Skeletal muscle satellite cell (primary cell): ENCODE results near the gene TSPAN16.
"Not testable (repeated sequence)": the region's sequence is repeated elsewhere in the genome, so short reads cannot be mapped to it uniquely, and the experiment has no call there.

ENCODE experiments used
- H3K27me3 ChIP-seq: 2 replicates; pipeline ENCODE4 v1.7.0; 2013; ENCODE audit warnings: low read length; ENCODE audit not compliant: control insufficient read depth, insufficient read depth
- H3K36me3 ChIP-seq: 2 replicates; pipeline ENCODE4 v1.7.0; 2013; ENCODE audit warnings: mild to moderate bottlenecking, control low read depth, low read length; ENCODE audit not compliant: insufficient read depth
- H3K4me1 ChIP-seq: 2 replicates; pipeline ENCODE4 v1.7.0; 2013; ENCODE audit warnings: low read length; ENCODE audit not compliant: control insufficient read depth, insufficient read depth
- H3K4me2 ChIP-seq: 2 replicates; pipeline ENCODE4 v1.7.0; 2013; ENCODE audit warnings: mild to moderate bottlenecking, low read length
- H3K4me3 ChIP-seq: 2 replicates; pipeline ENCODE4 v1.7.0; 2013; ENCODE audit warnings: low read length
- H3K9ac ChIP-seq: 2 replicates; pipeline ENCODE4 v1.7.0; 2013; ENCODE audit warnings: mild to moderate bottlenecking, low read depth, low read length, moderate library complexity
- H3K9me3 ChIP-seq: replicated peaks from 2 replicates; pipeline ENCODE4 v1.7.0; 2013; ENCODE audit warnings: mild to moderate bottlenecking, control low read depth, low read length

Gene TSPAN16

DNA sequence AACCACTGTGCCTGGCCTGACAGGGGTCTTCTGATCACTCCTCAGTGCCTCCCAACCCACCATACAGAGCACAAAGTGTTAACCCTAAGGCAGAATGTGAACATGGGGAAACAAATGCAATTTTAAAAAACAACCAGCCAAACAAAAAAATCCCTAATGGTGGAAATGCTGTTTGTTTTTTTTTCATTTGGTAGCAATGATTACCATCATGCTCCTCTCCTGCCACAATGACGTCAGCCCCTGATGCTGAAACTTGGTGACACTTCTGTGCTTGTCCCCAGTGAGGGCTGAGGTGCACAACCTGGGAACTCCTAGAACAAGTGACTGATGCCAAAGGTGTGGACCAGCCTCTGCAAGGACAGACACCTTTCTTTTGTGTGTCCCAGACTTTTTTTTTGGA lies 4.0 kb upstream of the TSPAN16 start:
- Histone ChIP-seq H3K4me2 (no peak overlapping the region), H3K9me3 (no peaks in the 10 kb centered on the region), H3K9ac (no peak overlapping the region), H3K4me1 (peaks cover 10% of the 10 kb centered on the region), H3K4me3 (no peak overlapping the region), H3K27me3 (no peaks in the 10 kb centered on the region), H3K36me3 (no peaks in the 10 kb centered on the region)

DNA sequence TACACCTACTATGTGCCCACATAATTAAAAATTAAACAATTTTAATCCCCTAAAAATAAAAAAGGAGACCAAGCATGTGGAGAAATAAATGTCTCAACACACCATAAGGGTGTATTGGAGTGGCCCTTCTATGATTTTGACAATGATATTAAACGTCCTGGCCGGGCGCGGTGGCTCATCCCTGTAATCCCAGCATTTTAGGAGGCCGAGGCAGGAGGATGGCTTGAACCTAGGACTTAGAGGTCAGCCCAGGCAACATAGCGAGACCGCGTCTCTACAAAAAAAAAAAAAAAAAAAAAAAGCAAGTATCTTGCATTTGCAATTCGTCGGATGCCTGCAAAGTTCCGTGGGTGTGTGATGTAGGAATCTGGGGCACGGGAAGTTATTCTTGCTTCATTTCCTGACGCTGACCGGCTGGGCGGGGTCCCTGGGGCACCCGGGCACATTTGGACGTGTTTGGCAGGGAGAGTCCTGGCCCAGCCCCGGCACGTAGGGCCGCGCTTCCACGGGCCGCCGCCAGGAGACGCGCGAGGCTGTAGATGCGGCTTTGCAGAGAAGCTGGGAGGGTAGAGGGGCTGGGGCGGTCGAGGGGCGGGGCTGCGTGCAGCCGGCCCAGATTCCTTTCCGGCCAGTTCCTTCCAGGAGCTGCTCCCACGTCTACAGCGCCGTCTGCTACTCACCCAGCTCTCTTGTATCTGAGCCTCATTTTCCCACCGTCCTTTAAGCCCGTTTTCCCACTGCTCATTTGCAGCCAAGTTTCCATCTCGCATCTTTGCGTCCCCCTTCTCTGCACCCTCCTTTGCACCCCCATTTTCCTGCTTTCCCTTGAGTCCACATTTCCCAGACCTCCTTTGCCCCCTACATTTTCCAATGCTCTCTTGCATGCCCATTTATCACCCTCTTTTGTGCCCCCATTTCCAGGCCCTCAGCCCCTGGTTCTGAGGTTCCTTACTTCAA lies 2.2 kb upstream of the TSPAN16 start:
- H3K4me1 ChIP-seq = peaks cover 7% of the 10 kb centered on the region
- no peaks in the 10 kb centered on the region for H3K27me3 ChIP-seq
- peak overlapping the region; percentile 38 for H3K9ac ChIP-seq
- H3K9me3 ChIP-seq = no peaks in the 10 kb centered on the region
- H3K36me3 ChIP-seq = no peaks in the 10 kb centered on the region
- H3K4me2 ChIP-seq = peak overlapping the region; percentile 74
- H3K4me3 ChIP-seq = peak overlapping the region; percentile 55

DNA sequence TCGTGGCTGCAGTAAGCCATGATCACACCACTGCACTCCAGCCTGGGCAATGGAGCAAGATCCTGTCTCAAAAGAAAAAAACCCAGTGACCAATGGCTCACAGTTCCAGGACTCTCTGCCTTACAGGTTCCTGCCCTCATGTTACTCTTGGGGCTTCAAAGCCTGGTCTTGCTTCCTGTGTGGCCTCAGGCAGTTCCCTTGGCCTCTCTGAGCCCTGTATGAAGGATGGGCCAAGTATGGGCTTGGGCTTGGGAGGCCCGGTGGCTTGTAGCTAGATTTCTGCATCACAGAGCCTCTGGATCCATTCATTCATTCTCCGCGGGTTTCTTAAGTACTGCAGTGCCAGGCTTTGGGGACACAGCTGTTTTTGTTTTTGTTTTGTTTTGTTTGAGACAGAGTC lies 780 bp upstream of the TSPAN16 start:
- Histone ChIP-seq H3K4me2 (no peak overlapping the region), H3K4me1 (peaks cover 7% of the 10 kb centered on the region), H3K27me3 (peaks cover 3% of the 10 kb centered on the region), H3K9ac (no peak overlapping the region), H3K9me3 (no peaks in the 10 kb centered on the region), H3K36me3 (no peaks in the 10 kb centered on the region), H3K4me3 (no peak overlapping the region)

DNA sequence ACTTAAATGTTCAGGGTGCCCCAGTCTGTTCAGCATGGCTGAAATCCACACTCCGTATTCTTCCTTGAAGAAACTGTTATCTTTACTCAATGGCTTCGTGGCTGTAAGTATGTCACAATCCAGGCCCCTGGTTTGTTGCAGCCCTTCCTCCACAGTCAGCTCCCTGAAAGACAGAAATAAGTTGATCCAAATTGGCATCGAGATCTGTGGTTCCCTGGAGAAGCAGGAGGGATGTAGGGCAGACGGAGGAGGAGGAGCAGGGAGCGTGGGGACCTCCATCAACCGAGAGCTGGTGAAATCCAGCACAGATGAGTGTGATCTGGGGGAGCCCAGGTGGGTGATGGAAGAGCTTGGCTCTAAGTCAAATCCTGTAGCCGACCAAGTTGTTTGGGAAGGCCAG lies 304 bp downstream of the TSPAN16 start:
- H3K4me2 ChIP-seq = no peak overlapping the region
- H3K4me1 ChIP-seq = peaks cover 7% of the 10 kb centered on the region
- H3K9me3 ChIP-seq = no peaks in the 10 kb centered on the region
- no peak overlapping the region for H3K4me3 ChIP-seq
- peaks cover 11% of the 10 kb centered on the region for H3K27me3 ChIP-seq
- no peaks in the 10 kb centered on the region for H3K36me3 ChIP-seq
- H3K9ac ChIP-seq = no peak overlapping the region

DNA sequence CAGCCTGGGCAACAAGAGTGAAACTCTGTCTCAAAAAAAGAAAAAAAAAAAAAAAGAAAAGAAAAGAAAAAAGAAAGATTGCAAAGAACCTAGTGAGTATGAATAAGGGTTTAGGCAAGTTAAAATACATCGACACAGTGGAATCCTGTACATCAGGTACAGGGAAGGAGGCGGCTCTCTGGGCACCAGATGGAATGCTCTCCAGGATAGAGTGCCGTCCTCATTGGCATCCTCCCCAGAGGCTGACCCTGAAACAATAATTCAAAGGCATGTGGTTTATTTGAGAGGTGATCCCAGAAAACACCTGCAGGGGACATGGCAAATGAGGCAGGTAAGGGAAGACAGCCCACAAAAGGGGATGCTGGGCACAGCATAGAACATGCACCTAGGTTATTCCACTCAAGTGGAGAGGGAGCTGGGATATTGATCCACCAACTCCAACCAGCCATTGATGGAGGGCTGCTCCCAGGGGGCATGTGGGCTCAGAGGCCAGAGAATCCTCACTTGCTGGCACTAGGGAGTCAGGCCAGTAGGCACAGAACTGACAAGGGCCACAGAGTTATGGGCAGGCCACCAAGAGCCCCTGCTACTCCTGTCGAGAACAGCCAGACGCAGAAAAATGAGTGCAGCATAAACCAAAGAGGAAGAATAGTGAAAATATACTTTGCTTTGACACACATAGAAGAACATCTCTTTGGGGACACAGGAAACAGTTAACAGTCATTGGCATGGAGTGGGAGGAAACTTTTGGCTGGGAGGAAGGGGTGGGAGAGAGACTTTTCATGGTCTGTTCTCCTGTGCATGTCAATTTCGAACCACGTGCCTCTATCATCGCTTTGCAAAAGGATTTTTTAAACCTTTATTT lies 4.2 kb downstream of the TSPAN16 start:
- Histone ChIP-seq H3K9me3 (no peaks in the 10 kb centered on the region), H3K4me1 (no peaks in the 10 kb centered on the region), H3K4me3 (no peak overlapping the region), H3K4me2 (no peak overlapping the region), H3K27me3 (peaks cover 11% of the 10 kb centered on the region), H3K9ac (no peak overlapping the region), H3K36me3 (no peaks in the 10 kb centered on the region)

DNA sequence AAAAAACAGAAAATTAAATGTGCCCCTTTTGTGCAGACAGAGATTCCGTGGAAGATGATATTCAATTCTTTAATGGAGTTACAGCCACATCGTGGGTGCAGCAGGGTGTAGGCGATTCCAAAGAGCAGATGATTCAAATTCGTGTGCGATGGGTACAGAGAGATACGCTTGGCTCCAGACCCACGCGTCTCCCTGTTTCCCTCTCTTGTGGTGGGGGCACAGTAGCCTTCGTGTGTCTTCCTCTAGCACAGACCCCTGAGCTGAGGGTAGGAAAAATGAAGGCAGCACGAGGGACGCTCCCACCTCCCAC lies 4.8 kb downstream of the TSPAN16 start:
- no peaks in the 10 kb centered on the region for H3K36me3 ChIP-seq
- peaks cover 11% of the 10 kb centered on the region for H3K27me3 ChIP-seq
- no peak overlapping the region for H3K4me3 ChIP-seq
- no peak overlapping the region for H3K9ac ChIP-seq
- H3K4me1 ChIP-seq = no peaks in the 10 kb centered on the region
- no peaks in the 10 kb centered on the region for H3K9me3 ChIP-seq
- H3K4me2 ChIP-seq = no peak overlapping the region

DNA sequence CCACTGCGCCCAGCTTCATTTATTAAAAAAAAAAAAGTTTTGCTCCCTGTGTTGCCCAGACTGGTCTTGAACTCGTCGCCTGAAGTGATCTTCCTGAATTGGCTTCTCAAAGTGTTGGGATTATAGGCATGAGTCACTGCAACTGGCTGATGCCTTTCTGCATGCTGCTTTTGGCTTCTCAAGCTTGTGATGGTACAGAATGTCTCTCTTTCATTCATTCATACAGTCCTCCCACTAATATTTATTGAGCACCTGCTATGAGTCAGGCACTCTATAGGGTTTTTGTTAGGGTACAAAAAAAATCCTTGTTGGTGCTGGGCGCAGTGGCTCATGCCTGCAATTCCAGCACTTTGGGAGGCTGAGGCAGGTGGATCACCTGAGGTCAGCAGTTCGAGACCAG lies 9.0 kb downstream of the TSPAN16 start:
- Histone ChIP-seq H3K9ac (no peak overlapping the region), H3K4me2 (no peak overlapping the region), H3K27me3 (peaks cover 19% of the 10 kb centered on the region), H3K36me3 (no peaks in the 10 kb centered on the region), H3K4me1 (no peaks in the 10 kb centered on the region), H3K4me3 (no peak overlapping the region), H3K9me3 (no peaks in the 10 kb centered on the region)

DNA sequence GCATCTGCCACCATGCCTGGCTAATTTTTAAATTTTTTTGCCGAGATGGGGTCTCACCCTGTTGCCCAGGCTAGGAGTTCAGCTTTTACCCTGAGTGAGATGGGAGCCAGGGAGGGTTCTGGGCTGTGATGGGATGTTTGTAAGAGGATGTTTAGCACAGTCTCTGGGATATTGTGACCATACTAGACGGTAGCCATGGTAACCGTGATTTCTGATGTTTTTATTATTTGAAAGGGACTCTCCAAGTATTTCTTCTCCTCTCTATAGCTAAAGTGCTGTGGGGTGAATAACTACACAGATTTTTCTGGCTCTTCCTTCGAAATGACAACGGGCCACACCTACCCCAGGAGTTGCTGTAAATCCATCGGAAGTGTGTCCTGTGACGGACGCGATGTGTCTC lies 10.4 kb downstream of the TSPAN16 start:
- Histone ChIP-seq H3K4me3 (no peak overlapping the region), H3K9me3 (no peaks in the 10 kb centered on the region), H3K4me1 (no peaks in the 10 kb centered on the region), H3K4me2 (no peak overlapping the region), H3K9ac (no peak overlapping the region), H3K27me3 (peaks cover 8% of the 10 kb centered on the region), H3K36me3 (no peaks in the 10 kb centered on the region)

DNA sequence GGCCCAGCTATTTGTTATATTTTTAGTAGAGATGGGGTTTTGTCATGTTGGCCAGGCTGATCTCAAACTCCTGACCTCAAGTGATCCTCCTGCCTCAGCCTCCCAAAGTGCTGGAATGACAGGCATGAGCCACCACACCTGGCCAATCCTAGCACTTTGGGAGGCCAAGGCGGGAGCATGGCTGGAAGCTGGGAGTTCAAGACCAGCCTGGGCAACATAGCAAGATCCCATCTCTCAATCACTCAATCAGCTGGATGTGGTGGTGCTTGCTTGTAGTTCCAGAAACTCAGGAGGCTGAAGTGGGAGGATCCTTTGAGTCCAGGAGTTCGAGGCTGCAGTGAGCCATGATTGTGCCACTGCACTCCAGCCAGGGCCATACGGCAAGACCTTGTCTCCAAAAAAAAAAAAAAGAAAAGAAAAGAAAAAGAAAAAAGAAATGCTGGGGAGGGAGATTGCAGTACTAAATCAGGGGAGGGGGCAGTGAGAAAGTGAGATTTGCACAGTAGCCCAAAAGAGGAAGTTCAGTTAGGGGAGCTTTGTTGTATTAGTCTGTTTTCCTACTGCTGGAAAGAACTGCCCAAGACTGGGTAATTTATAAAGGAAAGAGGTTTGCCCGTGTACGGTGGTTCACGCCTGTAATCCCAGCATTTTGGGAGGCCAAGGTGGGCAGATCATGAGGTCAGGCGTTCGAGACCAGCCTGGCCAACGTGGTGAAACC lies 24.5 kb downstream of the TSPAN16 start:
- not testable (repeated sequence) for H3K4me3 ChIP-seq

DNA sequence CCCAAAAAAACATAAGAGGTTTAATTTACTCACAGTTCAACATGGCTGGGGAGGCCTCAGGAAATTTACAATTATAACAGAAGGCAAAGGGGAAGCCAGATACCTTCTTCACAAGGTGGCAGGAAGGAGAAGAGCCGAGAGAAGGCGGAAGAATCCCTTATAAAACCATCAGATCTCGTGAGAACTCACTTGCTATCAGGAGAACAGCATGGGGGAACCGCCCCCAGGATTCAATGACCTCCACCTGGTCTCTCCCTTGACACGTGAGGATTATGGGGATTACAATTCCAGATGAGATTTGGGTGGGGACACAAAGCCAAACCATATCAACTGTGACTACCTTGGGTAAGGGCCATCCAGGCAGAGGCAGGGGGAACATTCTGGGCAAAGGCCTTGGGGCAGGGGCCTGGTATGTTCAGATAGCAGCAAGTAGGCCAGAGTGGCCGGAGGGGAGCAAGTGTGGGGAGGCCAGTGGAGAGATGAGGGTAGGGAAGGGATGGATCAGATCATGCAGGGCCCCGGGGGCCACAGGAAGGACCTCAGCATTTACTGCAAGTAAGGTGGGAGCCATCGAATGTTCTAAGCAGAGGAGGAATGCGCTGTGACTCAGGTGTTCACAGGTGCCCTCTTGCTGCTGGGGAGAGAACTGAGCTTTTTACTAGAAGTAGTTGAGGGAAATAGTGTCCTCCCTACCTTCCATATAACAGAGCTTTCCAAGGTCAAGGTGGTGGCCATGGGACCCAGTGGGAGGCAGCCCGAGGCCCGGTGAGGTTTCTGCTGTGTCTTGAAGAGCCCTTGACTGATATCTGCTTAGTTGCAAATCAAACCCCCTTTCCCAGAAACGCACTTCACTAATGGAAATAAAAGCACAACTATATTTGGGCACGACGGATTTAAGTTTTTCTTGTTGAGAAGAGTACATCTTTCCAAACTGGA lies 25.5 kb downstream of the TSPAN16 start:
- peaks cover 16% of the 10 kb centered on the region for H3K4me1 ChIP-seq
- no peaks in the 10 kb centered on the region for H3K9me3 ChIP-seq
- H3K4me2 ChIP-seq = no peak overlapping the region
- no peaks in the 10 kb centered on the region for H3K27me3 ChIP-seq
- no peak overlapping the region for H3K4me3 ChIP-seq
- no peak overlapping the region for H3K9ac ChIP-seq
- H3K36me3 ChIP-seq = no peaks in the 10 kb centered on the region

More for the DNA sequence above, 24.5 kb downstream of the TSPAN16 start:
- not testable (repeated sequence) for H3K4me2 ChIP-seq, H3K9ac ChIP-seq, H3K27me3 ChIP-seq, H3K9me3 ChIP-seq, H3K36me3 ChIP-seq
- peaks cover 16% of the 10 kb centered on the region for H3K4me1 ChIP-seq
